Right lung (tissue), 5 donors: ENCODE results near the gene CDC42BPB. TPM values are rescaled to one million over a fixed set of nuclear protein-coding genes. Genes with fewer than 3 reads are reported as not detected.
A peak's percentile ranks its signal among the peaks of the same experiment; 100 is the strongest.

ENCODE experiments used
- DNase-seq, 2 donors: peaks; one replicate each; pipeline ENCODE4 v3.0.0-alpha.2; 2013
- polyA plus RNA-seq, 5 donors: library from polyadenylated mRNA; unstranded; fragments of 120-200 nt; gene quantifications; one replicate each; pipeline versions ENCODE4 v1.2.1 to v1.2.3, GENCODE V29; 2013; ENCODE audit warnings: inconsistent platforms in 1 of 5, low replicate concordance in 1 of 5; ENCODE audit not compliant: insufficient read length in 5 of 5, insufficient read depth in 1 of 5

CDC42BPB gene
- polyA plus RNA-seq, 5 donors: 59.3 to 80.3 (median 69.9) TPM

DNA sequence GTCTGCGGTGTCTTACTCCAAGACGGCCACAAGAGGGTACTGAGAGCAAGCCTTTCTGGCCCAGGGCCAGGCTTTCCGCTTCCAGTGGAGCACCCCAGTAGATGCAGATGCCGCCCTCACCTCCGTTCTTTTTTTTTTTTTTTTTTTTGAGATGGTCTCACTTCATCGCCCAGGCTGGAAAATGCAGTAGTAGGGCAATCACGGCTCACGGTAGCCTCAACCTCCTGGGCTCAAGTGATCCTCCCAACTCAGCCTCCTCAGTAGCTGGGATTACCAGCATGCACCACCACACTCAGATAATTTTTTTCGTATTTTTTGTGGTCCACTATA is 21.0 kb upstream of the CDC42BPB start:
- DNase-seq: peak in 1 of 2 donors; percentile 79

DNA sequence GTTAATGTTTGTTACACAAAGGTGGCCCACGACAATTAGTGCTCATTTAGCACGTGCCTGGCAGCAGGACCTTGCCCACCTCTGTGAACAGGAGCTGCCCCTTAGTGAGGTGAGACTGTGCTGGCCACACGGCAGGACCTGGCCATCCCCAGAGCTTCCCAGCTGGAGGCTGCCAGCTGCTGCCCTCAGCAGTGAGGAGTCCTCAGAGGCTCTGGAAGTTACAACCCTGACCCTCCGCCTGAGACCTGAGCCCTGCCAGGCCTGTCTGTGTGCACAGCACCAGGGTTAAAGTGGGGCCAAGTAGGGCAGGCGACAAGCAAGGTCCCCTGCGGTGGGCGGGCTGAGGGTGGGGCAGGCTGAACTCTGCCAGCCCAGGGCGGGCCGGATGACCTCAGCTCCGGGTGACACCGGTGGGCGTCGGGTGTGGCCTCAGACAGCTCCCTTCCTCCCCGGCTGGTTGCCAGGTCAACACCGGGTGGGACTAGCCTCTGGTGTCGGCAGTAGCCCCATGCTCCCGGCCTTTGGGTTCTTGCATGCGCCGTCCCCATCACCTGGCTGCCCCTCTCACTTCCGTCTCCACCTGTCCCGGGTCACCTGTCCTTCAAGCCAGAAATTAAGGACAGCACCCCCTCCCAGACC is 17.5 kb upstream of the CDC42BPB start:
- no peak for DNase-seq

DNA sequence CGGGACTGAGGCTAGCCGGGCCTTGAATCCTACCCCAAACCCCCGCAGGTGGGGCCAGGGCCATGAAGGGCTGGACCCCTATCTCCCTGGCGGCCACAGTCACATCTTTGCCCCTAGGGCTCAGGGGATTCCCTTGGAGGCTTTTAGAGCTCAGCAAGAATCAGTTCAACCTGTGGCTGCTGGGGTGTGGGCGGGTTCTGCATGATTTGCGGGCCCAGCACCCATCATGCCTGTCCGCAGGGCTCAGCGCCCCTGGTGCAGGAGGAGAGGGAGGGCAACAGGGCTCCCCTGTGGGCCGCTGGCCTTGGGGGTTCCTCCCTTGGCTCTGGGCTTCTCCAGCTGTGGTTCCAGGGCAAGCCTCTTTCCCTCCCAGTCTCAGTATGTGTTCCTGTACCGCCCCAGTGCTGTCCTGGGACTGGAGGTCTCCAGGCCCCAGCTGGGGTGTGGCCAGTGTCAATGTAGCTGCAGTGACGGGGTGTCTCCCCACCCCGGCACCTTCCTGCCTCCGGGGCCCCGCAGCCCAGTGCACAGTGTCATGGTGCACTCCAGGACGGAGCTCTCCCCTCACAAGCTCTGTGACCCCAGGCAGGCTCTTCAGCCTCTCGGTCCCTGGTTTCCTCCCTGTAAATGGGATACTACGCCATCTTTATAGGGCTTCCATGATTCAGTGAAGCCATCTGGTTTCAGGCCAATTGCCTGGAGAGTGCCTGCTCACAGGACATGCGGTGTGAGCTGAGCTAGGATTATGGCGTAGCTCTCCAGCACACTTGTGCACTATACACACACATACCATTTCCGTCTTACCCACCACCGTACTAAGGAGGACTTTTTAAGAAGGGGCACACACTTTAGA is 16.8 kb upstream of the CDC42BPB start:
- no peak for DNase-seq

DNA sequence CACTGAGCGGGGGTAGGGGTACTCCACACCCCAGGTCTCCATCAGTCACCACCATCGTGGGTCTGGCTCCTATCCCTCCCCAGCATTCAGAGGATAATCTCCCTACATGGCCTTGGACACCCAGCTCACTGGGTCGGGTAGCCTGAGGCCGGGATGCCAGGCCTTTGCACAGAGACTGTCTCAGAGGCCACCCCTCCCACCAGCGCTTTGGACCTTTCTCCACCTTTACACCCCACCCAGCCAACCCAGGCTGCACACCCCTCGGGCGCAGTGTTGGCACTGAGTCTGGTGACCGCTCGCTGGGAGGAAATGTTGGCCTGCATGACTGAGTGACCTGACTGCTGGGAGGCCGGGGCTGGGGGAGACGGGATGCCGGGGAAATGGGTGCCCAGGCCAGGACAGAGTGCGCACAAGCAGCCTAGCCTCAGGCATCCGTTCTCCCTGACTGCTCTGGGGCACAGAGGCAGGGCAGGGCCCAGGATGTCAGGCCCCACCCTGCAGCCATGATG is 16.1 kb upstream of the CDC42BPB start:
- no peak for DNase-seq

DNA sequence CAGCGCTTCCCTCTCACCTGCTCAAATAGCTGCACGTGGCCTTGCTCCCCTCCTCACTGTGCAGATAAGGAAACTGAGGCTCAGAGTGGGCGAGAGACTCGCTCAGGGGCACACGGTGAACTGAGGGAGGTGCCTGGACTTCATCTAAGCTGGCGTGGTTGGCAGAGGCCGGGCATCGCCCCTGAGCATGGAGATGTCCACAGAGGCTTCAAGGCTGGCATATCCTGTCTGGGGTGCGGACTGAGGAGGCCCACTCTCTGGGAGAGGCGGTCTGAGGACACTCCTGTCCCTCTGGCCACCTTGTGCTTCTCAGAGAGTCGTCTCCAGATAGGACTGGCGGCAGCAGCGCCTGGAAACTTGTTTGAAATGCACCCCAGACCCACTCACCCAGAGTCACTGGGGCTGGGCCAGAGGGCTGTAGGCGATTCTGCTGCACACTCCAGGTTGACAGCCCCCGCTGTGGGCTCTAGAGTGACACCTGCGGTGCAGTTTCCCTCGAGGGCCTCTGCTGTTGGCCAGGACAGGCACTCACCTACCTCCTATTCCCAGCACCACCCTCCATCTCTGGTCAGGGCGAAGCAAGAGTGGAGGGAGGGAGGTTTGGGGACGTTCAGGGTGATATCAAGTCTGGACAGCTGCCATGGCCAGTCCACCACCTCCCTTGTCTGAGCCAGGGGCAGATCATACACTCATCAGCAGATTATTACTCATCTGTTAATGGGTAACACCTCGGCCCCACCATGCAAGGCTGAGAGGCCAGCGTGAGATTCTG is 15.4 kb upstream of the CDC42BPB start:
- DNase-seq: no peak

DNA sequence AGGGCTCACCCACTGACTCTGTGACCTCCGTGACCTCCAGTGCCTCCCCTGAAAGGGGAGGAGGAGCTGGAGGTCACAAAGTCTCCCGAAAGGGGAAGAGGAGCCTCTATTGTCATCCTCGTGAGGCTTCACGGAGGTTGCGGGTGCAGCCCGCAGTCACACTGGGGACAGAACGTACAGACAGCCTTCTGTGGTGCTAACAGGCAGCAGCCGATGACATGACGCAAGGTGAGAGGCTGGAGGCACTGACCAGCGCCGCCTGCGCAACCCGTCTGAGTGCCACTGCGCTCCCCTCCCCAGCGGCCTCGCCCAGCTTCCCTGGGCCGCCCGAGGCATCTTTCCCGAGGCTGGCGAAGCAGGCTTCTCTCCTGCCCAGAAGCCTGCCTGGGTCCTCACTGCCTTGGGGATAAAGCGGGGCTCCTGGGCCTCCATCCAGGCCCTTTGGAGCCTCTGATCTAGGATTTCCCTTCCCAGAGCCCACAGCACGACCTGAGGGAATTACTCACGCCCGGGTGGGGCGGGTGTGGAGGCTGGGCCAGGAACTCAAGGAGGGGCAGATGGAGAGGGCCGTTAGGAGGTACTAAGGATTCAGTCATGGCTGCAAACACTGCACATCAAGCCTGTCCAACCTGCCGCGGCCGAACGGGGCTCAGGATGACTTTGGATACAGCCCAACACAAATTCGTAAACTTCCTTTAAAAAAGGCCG is 14.3 kb upstream of the CDC42BPB start:
- DNase-seq: no peak

DNA sequence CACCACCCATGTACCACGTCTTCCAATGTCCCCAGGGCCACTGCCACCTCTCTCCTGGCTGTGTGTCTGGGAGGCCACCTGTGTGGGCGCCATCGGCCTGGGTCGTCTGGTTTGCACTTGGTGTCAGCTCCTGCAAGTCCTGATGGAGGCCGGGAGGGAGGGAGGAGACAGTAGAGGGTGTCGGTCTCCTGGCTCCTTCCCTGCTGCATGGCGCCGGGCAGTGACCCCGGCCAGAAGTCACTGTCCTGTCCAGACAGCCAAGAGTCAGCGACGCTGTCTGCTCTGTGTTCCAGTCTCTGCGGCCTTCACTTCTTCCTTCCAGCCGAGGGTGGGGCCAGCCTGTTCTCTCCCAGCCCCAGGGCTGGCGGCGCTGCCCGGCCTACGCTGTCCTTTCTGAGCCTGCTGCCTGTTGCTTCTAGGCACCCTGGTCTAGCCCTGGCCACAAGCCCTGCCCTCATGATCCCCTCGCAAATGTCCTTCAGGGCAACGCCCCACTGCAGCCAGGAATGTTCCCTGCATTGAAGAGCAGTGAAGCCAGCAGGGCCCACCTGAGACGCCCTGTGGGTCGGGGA is 13.7 kb upstream of the CDC42BPB start:
- DNase-seq: no peak

DNA sequence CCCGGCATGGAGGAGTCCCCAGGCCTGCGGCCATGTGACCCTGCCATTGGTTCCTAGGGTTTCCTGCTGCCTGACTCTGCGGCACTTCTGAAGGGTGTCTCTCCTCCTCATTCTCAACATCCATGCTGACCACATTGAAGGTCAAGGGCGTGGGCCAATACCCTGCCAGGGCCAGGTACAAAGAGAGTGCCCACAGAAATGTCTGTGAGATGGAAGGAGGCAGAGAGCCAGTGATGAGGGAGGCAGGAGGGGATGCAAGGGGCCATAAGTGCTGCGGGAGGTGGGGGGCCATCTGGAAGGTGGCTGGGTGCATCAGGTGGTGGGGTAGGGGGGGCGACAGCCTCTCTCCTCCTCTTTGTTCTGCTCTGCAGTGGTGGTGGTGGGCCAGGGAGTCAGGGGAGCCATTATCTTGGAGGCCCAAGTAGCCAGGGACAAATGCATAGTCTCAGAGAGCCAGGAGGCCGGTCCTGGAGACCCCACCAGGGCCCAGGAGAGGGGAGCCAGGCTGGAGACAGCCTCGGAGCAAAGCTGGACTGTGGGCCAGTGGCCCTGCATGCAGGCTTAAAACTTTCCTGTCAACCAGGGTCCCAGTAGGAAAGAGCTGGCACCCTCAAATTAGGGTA is 13.0 kb upstream of the CDC42BPB start:
- DNase-seq: no peak

DNA sequence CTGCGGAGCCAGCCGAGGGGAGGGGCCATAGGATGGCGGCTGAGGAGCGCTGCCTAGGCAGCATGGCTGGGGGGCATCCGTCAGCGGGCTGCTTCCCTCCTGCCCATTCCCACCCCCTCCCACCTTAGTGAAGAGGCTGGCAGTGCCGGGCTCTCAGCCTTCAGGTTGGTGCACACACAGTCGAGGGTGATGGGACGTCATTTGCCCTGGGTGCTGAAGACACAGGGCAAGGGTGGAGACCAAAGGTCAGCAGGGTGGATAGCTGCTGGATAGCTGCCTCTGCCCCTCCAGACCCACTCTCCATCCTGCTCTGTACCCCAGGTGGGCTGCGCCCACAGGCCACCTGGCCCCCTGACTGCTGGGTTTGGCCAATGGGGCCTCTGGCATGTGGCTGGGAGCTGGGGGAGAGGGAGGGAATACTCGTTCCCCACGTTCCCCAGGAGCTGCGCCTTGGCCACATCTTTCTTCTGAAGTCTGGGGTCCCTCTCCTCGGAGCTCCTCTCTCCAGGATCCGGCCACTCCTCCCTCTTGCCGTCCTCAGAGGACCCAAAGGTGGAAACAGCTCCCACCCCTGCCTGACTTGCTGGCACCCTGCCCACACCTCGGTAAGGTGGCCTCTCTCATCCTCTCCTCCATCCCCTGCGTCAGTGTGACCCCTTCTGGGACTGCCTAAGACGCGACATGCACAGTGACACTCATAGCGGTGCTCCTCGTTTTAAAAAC is 11.2 kb upstream of the CDC42BPB start:
- no peak for DNase-seq

DNA sequence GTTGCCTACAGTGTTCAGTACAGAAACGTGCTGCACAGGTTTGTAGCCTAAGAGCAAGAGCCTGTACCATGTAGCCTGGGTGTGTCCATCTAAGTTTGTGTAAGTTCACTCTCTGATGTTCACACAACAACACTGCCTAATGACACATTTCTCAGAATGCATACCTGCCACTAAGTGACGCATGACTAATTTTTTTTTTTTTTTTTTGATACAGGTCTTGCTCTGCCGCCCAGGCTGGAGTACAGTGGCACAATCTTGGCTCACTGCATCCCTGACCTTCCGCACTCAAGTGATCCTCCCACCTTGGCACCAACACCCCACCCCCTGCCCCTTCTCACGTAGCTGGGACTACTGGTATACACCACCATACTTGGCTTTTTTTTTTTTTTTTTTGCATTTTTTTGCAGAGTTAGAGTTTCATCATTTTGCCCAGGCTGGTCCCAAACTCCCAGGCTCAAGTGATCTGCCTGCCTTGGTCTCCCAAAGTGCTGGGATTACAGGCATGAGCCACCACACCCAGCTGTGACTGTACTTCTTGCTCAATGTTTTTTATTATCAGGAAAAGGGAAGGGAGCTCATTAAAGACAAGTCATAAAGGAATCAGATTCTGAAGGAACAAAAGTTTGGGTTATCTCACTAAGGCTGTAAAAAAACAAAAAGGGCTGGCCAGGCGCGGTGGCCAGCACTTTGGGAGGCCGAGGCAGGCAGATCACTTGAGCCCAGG is 10.0 kb upstream of the CDC42BPB start:
- no peak for DNase-seq

DNA sequence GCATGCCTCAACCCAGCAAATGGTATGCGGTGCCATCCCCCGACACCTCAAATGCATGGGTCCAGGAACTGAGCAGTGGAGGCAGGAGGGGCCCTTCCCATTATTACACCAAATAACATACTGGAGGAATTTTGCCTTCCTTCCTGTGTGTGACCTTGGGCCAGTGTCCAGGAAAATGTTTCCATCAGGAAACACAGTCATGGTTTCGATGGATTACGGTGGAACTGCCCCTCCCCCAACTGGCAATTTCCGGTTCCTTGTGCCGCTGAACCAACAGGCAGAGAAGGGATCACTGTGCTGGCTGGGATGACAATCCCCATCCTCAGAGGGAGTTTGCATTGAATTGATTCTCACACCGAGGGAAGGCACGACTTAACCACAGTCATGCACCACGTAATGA is 9.1 kb upstream of the CDC42BPB start:
- DNase-seq: no peak

DNA sequence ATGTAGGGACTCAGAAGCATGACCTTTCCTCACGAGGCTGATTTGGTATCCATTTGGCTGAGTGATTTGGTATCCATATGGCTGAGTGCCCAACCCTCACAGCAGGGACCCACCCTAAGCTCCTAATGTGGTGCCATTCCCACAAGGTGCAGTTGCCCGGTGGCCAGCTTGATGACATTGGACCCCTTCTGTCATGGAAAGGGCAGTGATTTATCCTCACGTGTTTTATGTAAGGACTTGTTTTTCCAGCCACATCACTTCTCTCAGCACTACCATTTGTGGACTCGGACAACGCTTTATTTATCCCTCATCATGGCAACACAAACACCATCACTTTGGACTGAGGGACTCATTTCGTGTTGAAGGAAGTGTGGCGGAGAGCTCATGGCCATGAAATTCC is 8.5 kb upstream of the CDC42BPB start:
- no peak for DNase-seq

DNA sequence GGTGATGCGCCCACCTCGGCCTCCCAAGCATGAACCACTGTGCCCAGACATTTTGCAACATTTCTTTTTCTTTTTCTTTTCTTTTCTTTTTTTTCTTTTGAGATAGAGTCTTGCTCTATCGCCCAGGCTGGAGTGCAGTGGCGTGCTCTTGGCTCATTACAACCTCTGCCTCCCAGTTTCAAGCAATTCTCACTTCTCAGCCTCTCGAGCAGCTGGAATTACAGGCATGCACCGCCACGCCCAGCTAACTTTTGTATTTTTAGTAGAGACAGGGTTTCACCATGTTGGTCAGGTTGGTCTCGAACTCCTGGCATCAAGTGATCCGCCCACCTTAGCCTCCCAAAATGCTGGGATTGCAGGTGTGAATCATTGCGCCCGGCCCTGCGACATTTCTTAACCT is 7.6 kb upstream of the CDC42BPB start:
- no peak for DNase-seq

DNA sequence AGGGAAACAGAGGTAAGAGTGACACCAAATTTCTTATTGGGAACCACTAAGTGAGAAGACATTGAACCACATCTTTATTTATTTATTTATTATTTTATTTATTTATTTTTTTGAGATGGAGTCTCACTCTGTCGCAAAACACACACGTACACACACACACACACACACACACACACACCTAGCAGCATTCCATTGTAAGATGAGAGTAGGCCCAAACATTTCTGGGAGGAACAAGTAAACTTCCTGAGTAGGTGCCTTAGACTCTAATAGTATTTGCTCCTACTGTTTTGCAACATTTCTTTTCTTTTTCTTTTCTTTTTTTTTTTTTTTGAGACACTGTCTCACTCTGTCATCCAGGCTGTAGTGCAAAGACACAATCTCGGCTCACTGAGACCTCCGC is 7.1 kb upstream of the CDC42BPB start:
- DNase-seq: no peak

DNA sequence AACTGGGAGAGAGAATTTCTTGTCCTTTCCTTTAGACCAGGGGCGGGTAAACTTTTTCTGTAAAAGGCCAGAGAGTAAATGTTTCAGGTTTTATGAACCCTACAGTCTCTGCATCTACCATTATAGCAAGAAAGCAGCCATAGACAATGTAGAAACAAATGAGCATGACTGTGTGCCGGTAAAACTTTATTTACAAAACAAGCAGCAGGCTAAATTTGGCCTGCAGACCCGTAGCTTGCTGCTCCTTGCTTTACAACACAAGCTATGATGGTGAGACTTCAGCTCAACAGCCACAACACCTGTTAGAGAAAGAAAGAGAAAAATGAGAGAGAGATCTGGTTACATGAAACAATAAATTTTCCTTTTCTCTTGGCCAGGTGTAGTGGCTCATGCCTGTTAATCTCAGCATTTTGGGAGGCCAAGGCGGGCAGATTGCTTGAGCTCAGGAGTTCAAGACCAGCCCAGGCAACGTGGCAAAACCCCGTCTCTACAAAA is 4.2 kb upstream of the CDC42BPB start:
- no peak for DNase-seq

DNA sequence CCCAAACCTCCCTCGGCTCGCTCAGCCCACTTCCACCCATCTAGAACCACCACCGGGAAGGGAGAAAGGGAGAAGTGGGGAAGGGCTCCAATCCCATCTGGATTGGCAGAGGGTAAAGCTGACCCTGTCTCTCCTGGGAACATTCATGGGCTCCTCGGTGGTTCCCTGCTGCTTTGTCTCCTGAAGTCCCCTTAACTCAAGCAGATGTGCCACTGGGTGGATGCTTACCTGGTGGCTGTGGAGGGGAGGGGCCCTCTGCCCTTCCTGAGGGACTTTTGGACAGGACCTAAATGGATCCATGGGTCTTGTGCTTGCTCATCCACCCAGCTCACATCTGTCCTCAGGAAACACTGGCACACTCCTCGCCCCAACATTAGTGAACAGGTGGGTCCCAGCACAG is 2.2 kb upstream of the CDC42BPB start:
- no peak for DNase-seq

DNA sequence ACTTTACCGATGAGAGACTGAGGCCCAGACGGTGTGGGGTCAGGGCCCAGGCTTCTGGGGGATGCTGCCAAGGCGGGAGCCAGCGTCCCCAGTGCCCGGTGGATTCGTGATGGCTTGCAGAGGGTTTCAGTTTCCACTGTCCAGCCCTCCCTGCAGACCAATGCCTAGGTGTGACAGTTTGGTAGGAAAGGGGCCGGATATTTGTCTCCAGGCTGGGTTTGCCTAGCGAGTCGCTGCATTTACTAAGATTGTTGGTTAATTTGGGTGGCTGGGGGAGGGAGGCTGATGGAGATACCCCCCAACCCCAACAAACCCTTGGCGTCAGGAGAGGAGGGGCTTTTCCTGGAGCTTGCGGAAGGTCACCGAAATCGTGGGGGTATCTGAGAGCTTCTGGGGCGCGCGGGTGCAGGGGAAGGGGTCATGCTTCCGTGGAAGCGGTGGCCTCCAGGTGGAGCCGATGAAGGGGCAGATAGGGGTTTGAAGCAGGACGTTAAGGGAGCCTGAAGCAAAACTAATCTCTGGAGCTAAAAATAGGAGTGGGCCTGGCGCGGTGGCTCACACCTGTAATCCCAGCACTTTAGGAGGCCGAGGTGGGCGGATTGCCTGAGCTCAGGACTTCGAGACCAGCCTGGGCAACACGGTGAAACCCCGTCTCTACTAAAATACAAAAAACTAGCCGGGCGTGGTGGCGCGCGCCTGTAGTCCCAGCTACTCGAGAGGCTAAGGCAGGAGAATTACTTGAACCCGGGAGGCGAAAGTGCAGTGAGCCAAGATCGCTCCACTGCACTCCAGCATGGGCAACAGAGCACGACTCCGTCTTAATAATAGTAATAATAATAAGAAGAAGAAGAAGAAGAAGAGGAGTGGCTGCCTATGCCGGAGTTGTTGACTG is 1.1 kb upstream of the CDC42BPB start:
- no peak for DNase-seq

DNA sequence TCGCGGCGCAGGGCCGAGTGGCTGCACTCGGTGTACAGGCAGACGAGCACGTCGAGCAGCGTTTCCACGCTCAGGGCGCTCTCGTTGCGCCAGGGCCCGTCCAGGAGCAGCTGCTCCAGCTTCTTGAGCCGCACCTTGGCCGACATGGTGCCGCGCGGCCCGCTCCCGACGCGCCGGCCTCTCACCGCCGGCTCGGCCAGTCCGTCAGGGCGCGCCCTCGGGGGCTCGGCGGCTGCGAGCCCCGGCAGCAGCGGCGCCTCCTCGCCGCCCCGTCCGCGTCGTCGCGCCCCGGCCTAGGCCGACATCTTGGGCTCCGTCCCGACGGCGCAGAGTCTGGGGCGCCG is 349 bp downstream of the CDC42BPB start:
- no peak for DNase-seq
